Measurements from ENCODE around the gene SNPH.

- TF ChIP-seq RFX5 (IDR thresholded peaks at IDR 0.05; ENCODE audit: low read depth, low read length) (no peak), CTCF (conservative IDR thresholded peaks at IDR 0.05; ENCODE audit: low read depth, low read length) (no peak), RCOR1 (IDR thresholded peaks at IDR 0.05; ENCODE audit: insufficient replicate concordance, low read length) (no peak), POLR2A (IDR thresholded peaks at IDR 0.05; ENCODE audit: low read depth, low read length) (no peak)
Observed at GRCh38 chr20:1293641-1294379, 27.7 kb downstream of the SNPH start.

Measured in IMR-90 (cell line).